ENCODE measurements around the gene NKIRAS2.

The NKIRAS2 gene

GRCh38 chr17:42047343-42047742 is 27.5 kb downstream of the NKIRAS2 start:
- Mint-ChIP-seq H3K4me3 (no peak overlapping the region), H3K27me3 (ENCODE audit: low read depth) (peaks cover 21% of the 10 kb centered on the region), H3K27ac (no peak overlapping the region), H3K36me3 (ENCODE audit: low read depth) (no peaks in the 10 kb centered on the region), H3K9me3 (no peaks in the 10 kb centered on the region), H3K4me1 (no peaks in the 10 kb centered on the region)
- TF ChIP-seq, protein P1, sequence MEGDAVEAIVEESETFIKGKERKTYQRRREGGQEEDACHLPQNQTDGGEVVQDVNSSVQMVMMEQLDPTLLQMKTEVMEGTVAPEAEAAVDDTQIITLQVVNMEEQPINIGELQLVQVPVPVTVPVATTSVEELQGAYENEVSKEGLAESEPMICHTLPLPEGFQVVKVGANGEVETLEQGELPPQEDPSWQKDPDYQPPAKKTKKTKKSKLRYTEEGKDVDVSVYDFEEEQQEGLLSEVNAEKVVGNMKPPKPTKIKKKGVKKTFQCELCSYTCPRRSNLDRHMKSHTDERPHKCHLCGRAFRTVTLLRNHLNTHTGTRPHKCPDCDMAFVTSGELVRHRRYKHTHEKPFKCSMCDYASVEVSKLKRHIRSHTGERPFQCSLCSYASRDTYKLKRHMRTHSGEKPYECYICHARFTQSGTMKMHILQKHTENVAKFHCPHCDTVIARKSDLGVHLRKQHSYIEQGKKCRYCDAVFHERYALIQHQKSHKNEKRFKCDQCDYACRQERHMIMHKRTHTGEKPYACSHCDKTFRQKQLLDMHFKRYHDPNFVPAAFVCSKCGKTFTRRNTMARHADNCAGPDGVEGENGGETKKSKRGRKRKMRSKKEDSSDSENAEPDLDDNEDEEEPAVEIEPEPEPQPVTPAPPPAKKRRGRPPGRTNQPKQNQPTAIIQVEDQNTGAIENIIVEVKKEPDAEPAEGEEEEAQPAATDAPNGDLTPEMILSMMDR (IDR thresholded peaks at IDR 0.05; ENCODE audit: unreplicated experiment in 3 of 3): no peak

GRCh38 chr17:42049834-42050392 is 30.0 kb downstream of the NKIRAS2 start:
- Mint-ChIP-seq H3K4me1 (peaks cover 2% of the 10 kb centered on the region), H3K4me3 (peak overlapping the region; percentile 88 to 91 (median 91)), H3K27me3 (ENCODE audit: low read depth) (peaks cover 35% of the 10 kb centered on the region), H3K9me3 (no peaks in the 10 kb centered on the region), H3K36me3 (ENCODE audit: low read depth) (no peaks in the 10 kb centered on the region), H3K27ac (peak overlapping the region; percentile 60 to 82 (median 76))
- TF ChIP-seq, protein P1 (IDR thresholded peaks at IDR 0.05; ENCODE audit: unreplicated experiment in 3 of 3): no peak

- H3K9me3 Mint-ChIP-seq: no peaks in the 10 kb centered on the region
- peaks cover 7% of the 10 kb centered on the region for H3K4me1 Mint-ChIP-seq
- H3K36me3 Mint-ChIP-seq (ENCODE audit: low read depth): no peaks in the 10 kb centered on the region
- H3K27ac Mint-ChIP-seq: peak within 1 kb of the TSS; percentile 60 to 82 (median 76)
- TF ChIP-seq, protein P1 (IDR thresholded peaks at IDR 0.05; ENCODE audit: unreplicated experiment in 3 of 3): peak in 2 of 3 experiments; percentile 49 to 51
- H3K27me3 Mint-ChIP-seq (ENCODE audit: low read depth): peaks cover 35% of the 10 kb centered on the region
- peak within 1 kb of the TSS; percentile 88 to 91 (median 91) for H3K4me3 Mint-ChIP-seq
These were observed 30.6 kb downstream of the NKIRAS2 start, which contains the start of gene C17orf113 for GRCh38 chr17:42050393-42051012. TSS of gene C17orf113 (minus strand) at chr17:42050601. CDS start at chr17:42043376, 7,225 bp downstream.

DNA sequence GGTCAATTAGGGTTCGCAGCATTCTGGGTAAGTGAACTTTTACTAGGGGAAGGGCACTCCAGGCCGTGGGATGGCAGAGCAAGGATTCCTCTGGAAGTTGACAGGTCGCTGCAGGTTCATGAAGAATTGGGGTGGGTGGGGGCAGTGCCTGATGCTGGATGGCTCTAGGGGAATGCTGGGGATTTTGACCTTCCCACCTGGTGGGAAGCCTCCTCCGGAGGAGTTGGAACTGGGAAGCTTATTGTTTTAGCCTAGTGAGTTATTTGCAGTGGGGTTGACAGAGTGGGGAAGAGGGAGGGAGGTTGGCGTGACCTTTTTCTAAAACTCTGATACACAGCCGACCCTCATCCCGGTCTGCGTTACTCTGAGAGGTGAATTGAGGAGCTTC is 31.1 kb downstream of the NKIRAS2 start:
- peak overlapping the region in 2 of 3 experiments; percentile 13 to 70 for H3K27ac Mint-ChIP-seq
- TF ChIP-seq, protein P1 (IDR thresholded peaks at IDR 0.05; ENCODE audit: unreplicated experiment in 3 of 3): no peak
- no peaks in the 10 kb centered on the region for H3K36me3 Mint-ChIP-seq (ENCODE audit: low read depth)
- H3K9me3 Mint-ChIP-seq: no peaks in the 10 kb centered on the region
- H3K27me3 Mint-ChIP-seq (ENCODE audit: low read depth): peaks cover 35% of the 10 kb centered on the region
- peak overlapping the region; percentile 80 to 89 (median 84) for H3K4me3 Mint-ChIP-seq
- peaks cover 7% of the 10 kb centered on the region for H3K4me1 Mint-ChIP-seq

DNA sequence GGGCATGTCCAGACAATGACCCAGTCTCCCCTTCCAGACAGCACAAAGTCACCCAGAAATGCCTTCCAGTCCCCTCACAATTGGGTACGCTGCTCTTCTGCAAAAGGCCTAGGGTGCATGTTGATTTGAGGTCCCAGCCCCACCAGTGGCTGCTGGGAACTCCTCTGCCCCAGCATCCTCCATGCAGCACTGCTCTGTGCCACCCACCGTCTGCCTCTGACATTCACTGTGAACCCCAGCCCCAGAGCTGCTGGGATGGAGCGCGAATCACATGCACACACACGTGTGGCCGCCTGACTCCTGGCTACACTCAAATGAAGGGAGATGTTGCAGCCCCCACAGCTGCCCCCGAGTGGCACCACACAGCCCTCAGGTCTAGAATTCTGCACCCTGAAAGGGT is 31.8 kb downstream of the NKIRAS2 start:
- TF ChIP-seq, protein P1 (IDR thresholded peaks at IDR 0.05; ENCODE audit: unreplicated experiment in 3 of 3): no peak
- peaks cover 7% of the 10 kb centered on the region for H3K4me1 Mint-ChIP-seq
- peak overlapping the region; percentile 70 to 89 (median 80) for H3K4me3 Mint-ChIP-seq
- H3K36me3 Mint-ChIP-seq (ENCODE audit: low read depth): no peaks in the 10 kb centered on the region
- H3K9me3 Mint-ChIP-seq: no peaks in the 10 kb centered on the region
- no peak overlapping the region for H3K27ac Mint-ChIP-seq
- peaks cover 36% of the 10 kb centered on the region for H3K27me3 Mint-ChIP-seq (ENCODE audit: low read depth)
